NT2/D1 (cell line): ENCODE results near the gene CDH13.

Source experiments
- DNase-seq: peaks from one replicate; pipeline ENCODE4 v3.0.0-alpha.2; 2011; ENCODE audit warnings: low read depth, low spot score
- H3K27me3 ChIP-seq: 2 replicates; pipeline ENCODE4 v1.6.0; 2011; ENCODE audit warnings: mild to moderate bottlenecking; ENCODE audit not compliant: insufficient read length, insufficient read depth
- H3K36me3 ChIP-seq: 2 replicates; pipeline ENCODE4 v1.6.1; 2011; ENCODE audit warnings: mild to moderate bottlenecking, low read length, mixed read lengths; ENCODE audit not compliant: insufficient read depth, insufficient read length
- H3K4me1 ChIP-seq: 2 replicates; pipeline ENCODE4 v1.5.1; 2011; ENCODE audit not compliant: insufficient read depth, insufficient read length
- H3K4me3 ChIP-seq: 2 replicates; pipeline ENCODE4 v1.5.1; 2011; ENCODE audit warnings: low read depth; ENCODE audit not compliant: insufficient read length
- H3K9ac ChIP-seq: 2 replicates; pipeline ENCODE4 v1.6.0; 2011; ENCODE audit warnings: low read depth; ENCODE audit not compliant: insufficient read length
- H3K9me3 ChIP-seq: 2 replicates; pipeline ENCODE4 v1.5.1; 2011; ENCODE audit warnings: mild to moderate bottlenecking, low read length; ENCODE audit not compliant: insufficient read depth
- SUZ12 ChIP-seq: IDR thresholded peaks from 2 replicates; pipeline ENCODE4 v1.6.1; 2011; ENCODE audit not compliant: insufficient read length, insufficient read depth; ENCODE audit errors: extremely low read depth
- YY1 ChIP-seq: IDR thresholded peaks from 2 replicates; pipeline ENCODE4 v1.6.1; 2011; ENCODE audit not compliant: insufficient read length, insufficient read depth
- ZNF274 ChIP-seq: IDR thresholded peaks from 2 replicates; pipeline ENCODE4 v1.6.1; 2011; ENCODE audit warnings: mild to moderate bottlenecking, low read depth, low read length

The CDH13 gene

GRCh38 chr16:83579436-83579835 is 952.7 kb downstream of the CDH13 start:
- Histone ChIP-seq H3K9me3 (no peaks in the 10 kb centered on the region), H3K36me3 (no peaks in the 10 kb centered on the region), H3K9ac (no peak overlapping the region), H3K27me3 (no peaks in the 10 kb centered on the region), H3K4me1 (peaks cover 5% of the 10 kb centered on the region), H3K4me3 (no peak overlapping the region)
- no peak for TF ChIP-seq ZNF274
- TF ChIP-seq SUZ12, result no peak
- TF ChIP-seq YY1, result no peak
- no peak for DNase-seq

- no peak for TF ChIP-seq YY1
- TF ChIP-seq SUZ12, result no peak
- no peak for TF ChIP-seq ZNF274
- H3K9ac ChIP-seq, result no peak overlapping the region
- DNase-seq, result no peak
- no peaks in the 10 kb centered on the region for H3K9me3 ChIP-seq
- no peaks in the 10 kb centered on the region for H3K27me3 ChIP-seq
- H3K36me3 ChIP-seq, result no peaks in the 10 kb centered on the region
- peaks cover 4% of the 10 kb centered on the region for H3K4me1 ChIP-seq
- no peak overlapping the region for H3K4me3 ChIP-seq
Observed at GRCh38 chr16:83581082-83581481, 954.3 kb downstream of the CDH13 start.

- TF ChIP-seq YY1, result no peak
- no peak for TF ChIP-seq ZNF274
- no peak for TF ChIP-seq SUZ12
- Histone ChIP-seq H3K36me3 (no peaks in the 10 kb centered on the region), H3K4me3 (no peak overlapping the region), H3K27me3 (no peaks in the 10 kb centered on the region), H3K9ac (no peak overlapping the region), H3K4me1 (peaks cover 4% of the 10 kb centered on the region), H3K9me3 (no peaks in the 10 kb centered on the region)
- no peak for DNase-seq
Observed at GRCh38 chr16:83581994-83582747, 955.4 kb downstream of the CDH13 start.

- Histone ChIP-seq H3K4me3 (no peak overlapping the region), H3K9me3 (no peaks in the 10 kb centered on the region), H3K4me1 (peaks cover 4% of the 10 kb centered on the region), H3K27me3 (no peaks in the 10 kb centered on the region), H3K36me3 (no peaks in the 10 kb centered on the region), H3K9ac (no peak overlapping the region)
- TF ChIP-seq ZNF274, result no peak
- no peak for DNase-seq
Observed at GRCh38 chr16:83586036-83586435, 959.3 kb downstream of the CDH13 start.

- no peaks in the 10 kb centered on the region for H3K9me3 ChIP-seq
- peaks cover 4% of the 10 kb centered on the region for H3K4me1 ChIP-seq
- TF ChIP-seq SUZ12 (no peak), YY1 (no peak), ZNF274 (no peak)
- H3K36me3 ChIP-seq, result no peaks in the 10 kb centered on the region
- H3K4me3 ChIP-seq, result no peak overlapping the region
- DNase-seq, result no peak
- no peak overlapping the region for H3K9ac ChIP-seq
- no peaks in the 10 kb centered on the region for H3K27me3 ChIP-seq
Observed at GRCh38 chr16:83586461-83587200, 959.9 kb downstream of the CDH13 start.

- peaks cover 4% of the 10 kb centered on the region for H3K4me1 ChIP-seq
- H3K4me3 ChIP-seq, result no peak overlapping the region
- H3K27me3 ChIP-seq, result no peaks in the 10 kb centered on the region
- H3K9ac ChIP-seq, result no peak overlapping the region
- H3K9me3 ChIP-seq, result no peaks in the 10 kb centered on the region
- no peak for DNase-seq
- no peaks in the 10 kb centered on the region for H3K36me3 ChIP-seq
- TF ChIP-seq YY1, result no peak
- TF ChIP-seq ZNF274, result no peak
- TF ChIP-seq SUZ12, result no peak
Observed at GRCh38 chr16:83587201-83587600, 960.4 kb downstream of the CDH13 start.

- Histone ChIP-seq H3K27me3 (no peaks in the 10 kb centered on the region), H3K36me3 (no peaks in the 10 kb centered on the region), H3K9me3 (no peaks in the 10 kb centered on the region), H3K4me3 (no peak overlapping the region), H3K4me1 (no peaks in the 10 kb centered on the region), H3K9ac (no peak overlapping the region)
- TF ChIP-seq SUZ12 (no peak), ZNF274 (no peak), YY1 (no peak)
- DNase-seq, result no peak
Observed at GRCh38 chr16:83588070-83588469, 961.3 kb downstream of the CDH13 start.
